ENCODE measurements around the gene TTN. TPM values are rescaled to one million over a fixed set of nuclear protein-coding genes. Genes with fewer than 3 reads are reported as not detected.

The TTN gene
- total RNA-seq, 1 donor from 2014 or later, result 2,803 TPM

GRCh38 chr2:178844701-178845100 lies 37.5 kb upstream of the TTN start:
- Histone ChIP-seq H3K9me3 (replicated peaks) (no peaks in the 10 kb centered on the region), H3K27ac (replicated peaks) (peak overlapping the region; percentile 76), H3K4me1 (peaks cover 36% of the 10 kb centered on the region), H3K4me3 (no peak overlapping the region), H3K27me3 (ENCODE audit: low read depth) (no peaks in the 10 kb centered on the region), H3K36me3 (peaks cover 13% of the 10 kb centered on the region)
- TF ChIP-seq CTCF (IDR thresholded peaks at IDR 0.05; ENCODE audit: borderline replicate concordance), result no peak
- intact Hi-C loops (cut with micrococcal nuclease), result no loop called here
- no peak for DNase-seq

- TF ChIP-seq CTCF (IDR thresholded peaks at IDR 0.05; ENCODE audit: borderline replicate concordance), result no peak
- peak overlapping the region; percentile 76 for H3K27ac ChIP-seq (replicated peaks)
- H3K9me3 ChIP-seq (replicated peaks), result no peaks in the 10 kb centered on the region
- no peak overlapping the region for H3K4me3 ChIP-seq
- H3K27me3 ChIP-seq (ENCODE audit: low read depth), result no peaks in the 10 kb centered on the region
- peaks cover 13% of the 10 kb centered on the region for H3K36me3 ChIP-seq
- no peak for DNase-seq
- intact Hi-C loops (cut with micrococcal nuclease), result no loop called here
- H3K4me1 ChIP-seq, result peaks cover 36% of the 10 kb centered on the region
Measured at GRCh38 chr2:178844269-178844668, 37.0 kb upstream of the TTN start.

GRCh38 chr2:178843697-178844096 lies 36.5 kb upstream of the TTN start:
- Histone ChIP-seq H3K9me3 (replicated peaks) (no peaks in the 10 kb centered on the region), H3K4me3 (no peak overlapping the region), H3K27ac (replicated peaks) (peak overlapping the region; percentile 76), H3K36me3 (peaks cover 12% of the 10 kb centered on the region), H3K27me3 (ENCODE audit: low read depth) (no peaks in the 10 kb centered on the region), H3K4me1 (peaks cover 36% of the 10 kb centered on the region)
- no peak for TF ChIP-seq CTCF (IDR thresholded peaks at IDR 0.05; ENCODE audit: borderline replicate concordance)
- no peak for DNase-seq
- intact Hi-C loops (cut with micrococcal nuclease), result no loop called here

GRCh38 chr2:178836807-178837206 lies 29.6 kb upstream of the TTN start:
- no peaks in the 10 kb centered on the region for H3K9me3 ChIP-seq (replicated peaks)
- TF ChIP-seq CTCF (IDR thresholded peaks at IDR 0.05; ENCODE audit: borderline replicate concordance), result no peak
- no peak overlapping the region for H3K4me3 ChIP-seq
- DNase-seq, result no peak
- intact Hi-C loops (cut with micrococcal nuclease), result no loop called here
- H3K36me3 ChIP-seq, result peaks cover 5% of the 10 kb centered on the region
- no peaks in the 10 kb centered on the region for H3K27me3 ChIP-seq (ENCODE audit: low read depth)
- H3K4me1 ChIP-seq, result peaks cover 28% of the 10 kb centered on the region
- H3K27ac ChIP-seq (replicated peaks), result peak overlapping the region; percentile 38

GRCh38 chr2:178834086-178834485 lies 26.9 kb upstream of the TTN start:
- peak; percentile 41 for DNase-seq
- Histone ChIP-seq H3K27me3 (ENCODE audit: low read depth) (no peaks in the 10 kb centered on the region), H3K4me1 (peaks cover 51% of the 10 kb centered on the region), H3K4me3 (no peak overlapping the region), H3K36me3 (peaks cover 5% of the 10 kb centered on the region), H3K9me3 (replicated peaks) (no peaks in the 10 kb centered on the region), H3K27ac (replicated peaks) (peak overlapping the region; percentile 49)
- intact Hi-C loops (cut with micrococcal nuclease), result no loop called here
- no peak for TF ChIP-seq CTCF (IDR thresholded peaks at IDR 0.05; ENCODE audit: borderline replicate concordance)

GRCh38 chr2:178833382-178833781 lies 26.2 kb upstream of the TTN start:
- H3K27ac ChIP-seq (replicated peaks), result no peak overlapping the region
- intact Hi-C loops (cut with micrococcal nuclease), result no loop called here
- no peaks in the 10 kb centered on the region for H3K27me3 ChIP-seq (ENCODE audit: low read depth)
- H3K9me3 ChIP-seq (replicated peaks), result no peaks in the 10 kb centered on the region
- no peak overlapping the region for H3K4me3 ChIP-seq
- no peak for DNase-seq
- peaks cover 58% of the 10 kb centered on the region for H3K4me1 ChIP-seq
- no peak for TF ChIP-seq CTCF (IDR thresholded peaks at IDR 0.05; ENCODE audit: borderline replicate concordance)
- H3K36me3 ChIP-seq, result peaks cover 5% of the 10 kb centered on the region

Data from left ventricle myocardium inferior (tissue), 1 donor.